MCF 10A (cell line): ENCODE measurements around the gene DLEC1. TPM values are rescaled to one million over a fixed set of nuclear protein-coding genes. Genes with fewer than 3 reads are reported as not detected.

Experiments
- BruUV-seq: library from RNA; stranded (reverse); fragments of 400-500 nt; replicated peaks from 2 replicates; lab custom pipeline; 2021; lab: Mats Ljungman, UMichigan
- CTCF ChIA-PET: fragments of 300-600 bp; sonication (Branson Sonifier 250); formaldehyde crosslinking; extraction: SDS; loops from one replicate; lab custom pipeline; 2021; ENCODE audit warnings: antibody characterized with exemption, inconsistent platforms; lab: Yijun Ruan, JAX
- POLR2A ChIA-PET: fragments of 300-600, 350-650 bp; sonication (Branson Sonifier 250); formaldehyde crosslinking; extraction: SDS; loops from one replicate; lab custom pipeline; 2020; ENCODE audit warnings: antibody characterized with exemption, inconsistent platforms; lab: Yijun Ruan, JAX
- DNase-seq: peaks from one replicate; pipeline ENCODE4 v3.0.0-alpha.2; 2018; ENCODE audit not compliant: unreplicated experiment
- H3K27ac Mint-ChIP-seq: one replicate; pipeline ENCODE4 v1.8.0; 2022; ENCODE audit warnings: mild to moderate bottlenecking, low read depth, mixed read lengths; ENCODE audit not compliant: unreplicated experiment
- H3K27me3 Mint-ChIP-seq: one replicate; pipeline ENCODE4 v1.8.0; 2022; ENCODE audit warnings: mixed read lengths; ENCODE audit not compliant: insufficient read depth, unreplicated experiment
- H3K36me3 Mint-ChIP-seq: one replicate; pipeline ENCODE4 v1.8.0; 2022; ENCODE audit warnings: mild to moderate bottlenecking, moderate library complexity, mixed read lengths; ENCODE audit not compliant: insufficient read depth, unreplicated experiment
- H3K4me1 Mint-ChIP-seq: one replicate; pipeline ENCODE4 v1.8.0; 2022; ENCODE audit warnings: mixed read lengths; ENCODE audit not compliant: insufficient read depth, unreplicated experiment
- H3K4me3 Mint-ChIP-seq: one replicate; pipeline ENCODE4 v1.8.0; 2022; ENCODE audit warnings: mild to moderate bottlenecking, moderate library complexity, mixed read lengths; ENCODE audit not compliant: unreplicated experiment
- H3K9me3 Mint-ChIP-seq: one replicate; pipeline ENCODE4 v1.8.0; 2022; ENCODE audit warnings: mixed read lengths; ENCODE audit not compliant: unreplicated experiment
- intact Hi-C: fragments of 100-400 bp; cut with micrococcal nuclease; formaldehyde crosslinking; loops from 2 replicates; pipeline ENCODE4 v1.14.1; 2022
- total RNA-seq: library from RNA; stranded (reverse); gene quantifications from 2 replicates; pipeline ENCODE4 v1.2.3, GENCODE V29; 2022
- TF ChIP-seq, protein P1 (sequence below): fragments of 200-600 bp; IDR thresholded peaks from one replicate; pipeline ENCODE4 v1.8.0; 2022; ENCODE audit warnings: antibody characterized with exemption, mild to moderate bottlenecking; ENCODE audit not compliant: unreplicated experiment

Gene DLEC1
- total RNA-seq, 1 experiment from 2014 or later = 1.3 TPM

DNA sequence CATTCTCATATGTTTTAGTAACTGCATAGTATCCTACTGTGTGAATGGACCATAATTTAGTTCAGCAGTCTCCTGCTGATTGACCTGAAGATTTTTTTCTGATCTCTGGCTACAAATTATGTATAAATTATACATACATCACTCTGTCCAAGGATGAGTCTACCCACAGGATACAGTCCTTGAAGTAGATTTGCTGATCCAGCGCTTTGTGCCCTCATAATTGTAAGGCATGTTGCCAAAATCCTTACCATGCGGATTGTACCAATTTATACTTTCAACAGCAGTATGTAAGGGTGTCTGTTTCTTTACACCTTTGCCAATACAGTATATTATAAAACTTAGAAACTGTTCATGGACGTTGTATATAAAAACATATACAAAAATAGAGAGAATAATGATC is 51.4 kb downstream of the DLEC1 start:
- Mint-ChIP-seq H3K9me3 (no peaks in the 10 kb centered on the region), H3K4me3 (no peak overlapping the region), H3K4me1 (no peaks in the 10 kb centered on the region), H3K27me3 (peaks cover 35% of the 10 kb centered on the region), H3K36me3 (no peaks in the 10 kb centered on the region), H3K27ac (no peak overlapping the region)
- TF ChIP-seq, protein P1, sequence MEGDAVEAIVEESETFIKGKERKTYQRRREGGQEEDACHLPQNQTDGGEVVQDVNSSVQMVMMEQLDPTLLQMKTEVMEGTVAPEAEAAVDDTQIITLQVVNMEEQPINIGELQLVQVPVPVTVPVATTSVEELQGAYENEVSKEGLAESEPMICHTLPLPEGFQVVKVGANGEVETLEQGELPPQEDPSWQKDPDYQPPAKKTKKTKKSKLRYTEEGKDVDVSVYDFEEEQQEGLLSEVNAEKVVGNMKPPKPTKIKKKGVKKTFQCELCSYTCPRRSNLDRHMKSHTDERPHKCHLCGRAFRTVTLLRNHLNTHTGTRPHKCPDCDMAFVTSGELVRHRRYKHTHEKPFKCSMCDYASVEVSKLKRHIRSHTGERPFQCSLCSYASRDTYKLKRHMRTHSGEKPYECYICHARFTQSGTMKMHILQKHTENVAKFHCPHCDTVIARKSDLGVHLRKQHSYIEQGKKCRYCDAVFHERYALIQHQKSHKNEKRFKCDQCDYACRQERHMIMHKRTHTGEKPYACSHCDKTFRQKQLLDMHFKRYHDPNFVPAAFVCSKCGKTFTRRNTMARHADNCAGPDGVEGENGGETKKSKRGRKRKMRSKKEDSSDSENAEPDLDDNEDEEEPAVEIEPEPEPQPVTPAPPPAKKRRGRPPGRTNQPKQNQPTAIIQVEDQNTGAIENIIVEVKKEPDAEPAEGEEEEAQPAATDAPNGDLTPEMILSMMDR = no peak
- DNase-seq = no peak
- ChIA-PET CTCF (no interaction called here), POLR2A (no interaction called here)
- intact Hi-C loops = no loop called here
- BruUV-seq = no TSS peak

DNA sequence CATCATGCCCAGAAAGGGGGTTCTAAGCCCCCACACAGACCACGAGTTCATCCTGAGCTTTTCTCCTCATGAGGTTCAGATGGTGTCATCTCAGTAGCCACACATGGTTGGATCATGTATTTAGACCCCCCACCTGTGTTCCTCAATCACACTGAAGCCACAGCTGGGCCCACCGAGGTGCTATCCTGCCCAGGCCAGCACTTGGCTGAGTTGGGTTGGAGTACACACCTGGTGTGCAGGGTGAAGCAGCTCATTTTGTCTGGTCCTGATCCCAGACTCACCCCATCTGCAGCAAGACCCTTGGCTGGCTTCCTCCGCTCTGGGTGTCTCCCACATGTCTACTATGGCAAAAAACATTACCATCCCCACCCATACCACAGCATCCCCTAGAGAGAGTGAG is 56.0 kb downstream of the DLEC1 start:
- Mint-ChIP-seq H3K36me3 (peaks cover 11% of the 10 kb centered on the region), H3K9me3 (no peaks in the 10 kb centered on the region), H3K27me3 (peaks cover 41% of the 10 kb centered on the region), H3K4me1 (no peaks in the 10 kb centered on the region), H3K4me3 (no peak overlapping the region), H3K27ac (no peak overlapping the region)
- BruUV-seq = no TSS peak
- intact Hi-C loops = no loop called here
- TF ChIP-seq, protein P1 = no peak
- CTCF ChIA-PET = interaction anchor here (0.7 kb wide), 1 partner anchor 953 kb away, joined by 3 read pairs; no protein-coding TSS in a partner anchor
- DNase-seq = no peak
- POLR2A ChIA-PET = no interaction called here

DNA sequence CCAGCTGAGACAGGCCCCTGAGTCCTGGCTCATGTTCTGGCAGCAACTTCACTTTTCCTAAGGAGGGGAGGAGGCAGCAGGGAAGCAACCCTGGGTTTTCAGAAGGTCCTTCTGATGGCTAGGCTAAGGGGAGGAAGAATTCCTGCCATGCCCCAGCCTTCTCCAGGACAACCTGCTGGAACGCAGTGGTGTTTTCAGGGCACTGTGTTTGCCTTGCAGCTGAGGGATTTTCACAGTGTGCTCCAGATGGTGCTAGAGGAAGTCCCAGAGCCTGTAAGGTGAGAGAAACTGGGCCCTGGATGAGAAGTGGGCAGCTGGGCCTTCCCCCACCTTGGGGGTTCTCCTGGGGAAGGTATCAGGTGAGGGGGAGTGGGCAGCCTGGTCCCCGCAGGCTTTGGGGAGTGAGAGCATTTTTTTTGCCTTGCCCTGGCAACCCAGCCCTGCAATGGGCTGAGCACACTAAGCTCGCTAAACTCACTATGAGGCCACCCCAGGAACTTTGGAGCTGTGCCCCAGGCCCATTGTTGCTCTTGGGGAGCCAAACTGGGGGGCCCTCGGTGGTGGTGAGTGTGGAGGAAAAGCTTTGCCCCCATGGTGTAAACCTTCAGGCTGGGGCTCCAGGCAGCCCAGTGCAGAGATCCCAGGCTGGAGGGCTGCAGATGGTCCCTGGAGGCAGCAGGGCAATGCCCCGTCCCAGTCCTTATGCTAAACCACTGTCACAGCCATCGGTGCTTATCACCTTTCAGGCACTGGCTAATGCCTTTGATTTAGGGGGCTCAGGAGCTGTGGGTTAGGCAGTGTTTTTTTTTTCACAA is 56.9 kb downstream of the DLEC1 start:
- H3K4me1 Mint-ChIP-seq = no peaks in the 10 kb centered on the region
- intact Hi-C loops = no loop called here
- no peak for DNase-seq
- no peak overlapping the region for H3K4me3 Mint-ChIP-seq
- no TSS peak for BruUV-seq
- H3K36me3 Mint-ChIP-seq = peaks cover 11% of the 10 kb centered on the region
- POLR2A ChIA-PET = no interaction called here
- no peaks in the 10 kb centered on the region for H3K9me3 Mint-ChIP-seq
- CTCF ChIA-PET = interaction anchor here (0.6 kb wide), 1 partner anchor 162 kb away, joined by 4 read pairs; no protein-coding TSS in a partner anchor
- TF ChIP-seq, protein P1 = no peak
- peaks cover 45% of the 10 kb centered on the region for H3K27me3 Mint-ChIP-seq
- no peak overlapping the region for H3K27ac Mint-ChIP-seq

DNA sequence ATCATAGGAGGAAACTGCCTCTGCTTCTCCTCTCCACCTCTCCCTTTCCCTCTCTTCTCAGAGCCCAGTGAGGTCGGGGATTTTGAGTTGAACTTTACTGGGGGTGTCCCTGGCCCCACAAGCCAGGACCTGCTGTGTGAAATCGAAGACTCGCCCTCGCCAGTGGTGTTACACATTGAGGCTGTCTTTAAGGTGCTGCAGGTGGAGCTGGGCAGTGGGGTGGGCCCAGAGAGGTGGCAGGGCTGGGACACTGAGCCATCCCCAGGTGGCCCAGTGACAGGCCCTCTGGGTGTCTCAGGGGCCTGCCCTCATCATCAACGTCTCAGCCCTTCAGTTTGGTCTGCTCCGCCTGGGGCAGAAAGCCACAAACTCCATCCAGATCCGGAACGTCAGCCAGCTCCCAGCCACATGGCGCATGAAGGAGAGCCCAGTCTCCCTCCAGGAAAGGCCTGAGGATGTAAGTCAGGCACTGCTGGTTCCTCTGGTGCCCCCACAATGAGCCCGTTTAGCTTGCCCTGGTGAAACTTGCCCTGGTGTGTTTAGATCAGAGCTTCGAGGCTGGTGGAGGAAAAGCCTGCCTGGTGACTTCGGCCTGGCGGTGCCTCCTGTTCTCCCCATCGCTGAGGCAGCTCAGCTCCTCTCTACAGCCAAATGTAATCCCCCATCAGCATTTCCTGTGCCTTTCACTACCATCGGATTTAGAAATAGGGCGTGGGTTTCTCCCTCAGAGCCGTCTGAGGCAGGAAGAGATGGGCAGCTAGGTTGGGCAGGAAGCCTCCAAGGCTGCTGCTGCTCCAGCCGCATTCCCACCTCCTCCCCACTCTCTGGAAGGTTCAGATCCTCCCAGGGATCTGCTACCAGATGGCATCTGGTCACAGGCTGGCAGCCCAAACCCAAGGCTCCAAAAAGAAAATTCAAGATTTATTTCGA is 58.7 kb downstream of the DLEC1 start:
- intact Hi-C loops = no loop called here
- no peaks in the 10 kb centered on the region for H3K9me3 Mint-ChIP-seq
- H3K27me3 Mint-ChIP-seq = peaks cover 38% of the 10 kb centered on the region
- TF ChIP-seq, protein P1 = no peak
- ChIA-PET CTCF (interaction anchor here (0.8 kb wide), 1 partner anchor 20 kb away, joined by 6 read pairs; no protein-coding TSS in a partner anchor), POLR2A (no interaction called here)
- H3K4me1 Mint-ChIP-seq = no peaks in the 10 kb centered on the region
- H3K27ac Mint-ChIP-seq = no peak overlapping the region
- no peak for DNase-seq
- peaks cover 11% of the 10 kb centered on the region for H3K36me3 Mint-ChIP-seq
- H3K4me3 Mint-ChIP-seq = no peak overlapping the region
- BruUV-seq = no TSS peak
